ENCODE measurements around the gene PCNA.
"Not testable (repeated sequence)": the region's sequence is repeated elsewhere in the genome, so short reads cannot be mapped to it uniquely, and the experiment has no call there.

The PCNA gene

DNA sequence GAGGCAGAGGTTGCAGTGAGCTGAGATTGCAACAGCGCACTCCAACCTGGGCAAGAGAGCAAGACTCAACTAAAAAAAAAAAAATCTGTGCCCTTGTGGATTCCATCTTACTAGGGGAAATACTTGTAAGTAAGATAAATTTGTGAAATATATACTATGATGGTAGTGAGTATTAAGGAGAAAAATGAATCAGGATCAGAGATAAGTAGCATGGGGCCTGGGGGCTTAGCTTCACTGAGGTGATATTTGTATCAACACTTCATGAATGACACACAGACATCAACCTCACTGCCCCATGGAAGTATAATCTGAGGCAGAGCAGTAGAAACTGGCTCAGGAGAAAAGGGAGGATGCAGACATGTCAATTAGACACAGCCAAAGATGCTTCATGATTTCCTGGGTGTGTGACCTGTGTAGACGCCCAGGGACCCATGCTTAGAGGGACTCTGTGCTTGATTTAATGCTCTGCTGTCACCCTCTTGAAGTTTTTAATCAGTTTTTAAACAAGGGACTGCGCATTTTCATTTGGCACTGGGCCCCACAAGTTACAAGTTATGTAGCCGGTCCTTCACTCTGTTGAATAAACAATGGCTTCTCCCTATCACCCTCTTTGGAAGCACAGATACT is 41.9 kb downstream of the PCNA start:
- no peaks in the 10 kb centered on the region for H4K20me1 ChIP-seq (ENCODE audit: control insufficient read depth, insufficient read depth, low read depth, low read length)
- peak overlapping the region; percentile 61 for H3K4me2 ChIP-seq (ENCODE audit: low read length)
- no peaks in the 10 kb centered on the region for H3K9me2 ChIP-seq (replicated peaks; ENCODE audit: control insufficient read depth, low read length)
- no peaks in the 10 kb centered on the region for H3K27me3 ChIP-seq (ENCODE audit: control insufficient read depth, low read length)
- peaks cover 10% of the 10 kb centered on the region for H3F3A ChIP-seq (ENCODE audit: control insufficient read depth, insufficient read depth)
- H3K36me3 ChIP-seq (ENCODE audit: control insufficient read depth, low read length), result no peaks in the 10 kb centered on the region
- TF ChIP-seq EZH2phosphoT487 (IDR thresholded peaks at IDR 0.05; ENCODE audit: borderline replicate concordance, low read length), result no peak
- no peak for TF ChIP-seq CTCF (IDR thresholded peaks at IDR 0.05; ENCODE audit: low read depth, low read length, poor library complexity, severe bottlenecking)
- H3K9me3 ChIP-seq (ENCODE audit: control insufficient read depth, insufficient read depth, low read length), result no peaks in the 10 kb centered on the region
- H3K4me1 ChIP-seq (ENCODE audit: control insufficient read depth, low read length), result peaks cover 53% of the 10 kb centered on the region
- peak overlapping the region; percentile 48 for H3K27ac ChIP-seq (ENCODE audit: low read depth, low read length)
- peak overlapping the region; percentile 45 for H3K4me3 ChIP-seq (ENCODE audit: low read length)
- H3K79me2 ChIP-seq (ENCODE audit: control insufficient read depth, low read length), result no peaks in the 10 kb centered on the region

DNA sequence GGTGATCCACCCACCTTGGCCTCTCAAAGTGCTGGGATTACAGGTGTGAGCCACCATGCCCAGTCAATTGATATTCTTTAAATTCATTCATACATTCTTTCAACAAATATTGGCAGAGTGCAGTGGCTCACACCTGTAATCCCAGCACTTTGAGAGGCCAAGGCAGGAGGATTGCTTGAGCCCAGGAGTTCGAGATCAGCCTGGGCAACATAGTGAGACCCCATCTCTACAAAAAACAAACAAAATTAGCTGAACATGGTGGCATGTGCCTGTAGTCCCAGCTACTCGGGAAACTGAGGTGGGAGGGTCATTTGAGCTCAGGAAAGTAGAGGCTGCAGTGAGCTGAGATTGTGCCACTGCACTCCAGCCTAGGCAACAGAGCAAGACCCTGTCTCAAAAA is 42.8 kb downstream of the PCNA start:
- not testable (repeated sequence) for H3K79me2 ChIP-seq (ENCODE audit: control insufficient read depth, low read length); H3K4me3 ChIP-seq (ENCODE audit: low read length); H3K4me2 ChIP-seq (ENCODE audit: low read length); H3K9me3 ChIP-seq (ENCODE audit: control insufficient read depth, insufficient read depth, low read length); H3K9me2 ChIP-seq (replicated peaks; ENCODE audit: control insufficient read depth, low read length); H3K36me3 ChIP-seq (ENCODE audit: control insufficient read depth, low read length); H3K27me3 ChIP-seq (ENCODE audit: control insufficient read depth, low read length); H4K20me1 ChIP-seq (ENCODE audit: control insufficient read depth, insufficient read depth, low read depth, low read length); H3K27ac ChIP-seq (ENCODE audit: low read depth, low read length)
- peaks cover 50% of the 10 kb centered on the region for H3K4me1 ChIP-seq (ENCODE audit: control insufficient read depth, low read length)
- peaks cover 10% of the 10 kb centered on the region for H3F3A ChIP-seq (ENCODE audit: control insufficient read depth, insufficient read depth)

DNA sequence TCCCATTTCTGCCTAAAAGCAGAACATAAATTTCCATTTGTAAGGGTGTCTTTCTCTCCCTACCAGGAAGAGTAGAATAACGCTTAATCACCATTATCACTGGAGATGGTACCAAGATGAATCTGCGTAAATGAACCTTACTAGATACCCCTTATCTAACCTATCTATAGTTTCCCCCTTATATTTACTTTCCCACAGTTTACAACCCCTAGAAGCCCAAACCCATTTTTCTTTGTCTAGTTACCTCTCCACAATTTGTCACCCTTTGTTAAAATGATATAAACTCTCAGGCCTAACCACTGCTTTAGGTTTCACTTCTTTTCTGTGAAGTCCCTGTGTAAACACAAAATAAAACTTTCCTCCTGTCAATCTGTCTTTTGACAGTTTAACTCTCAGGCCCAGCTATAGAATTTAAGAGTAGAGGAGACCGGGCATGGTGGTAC is 45.5 kb downstream of the PCNA start:
- TF ChIP-seq CTCF (IDR thresholded peaks at IDR 0.05; ENCODE audit: low read depth, low read length, poor library complexity, severe bottlenecking), result no peak
- no peak for TF ChIP-seq EZH2phosphoT487 (IDR thresholded peaks at IDR 0.05; ENCODE audit: borderline replicate concordance, low read length)
- H3K4me2 ChIP-seq (ENCODE audit: low read length), result no peak overlapping the region
- no peaks in the 10 kb centered on the region for H3K27me3 ChIP-seq (ENCODE audit: control insufficient read depth, low read length)
- H4K20me1 ChIP-seq (ENCODE audit: control insufficient read depth, insufficient read depth, low read depth, low read length), result no peaks in the 10 kb centered on the region
- peaks cover 6% of the 10 kb centered on the region for H3F3A ChIP-seq (ENCODE audit: control insufficient read depth, insufficient read depth)
- H3K9me2 ChIP-seq (replicated peaks; ENCODE audit: control insufficient read depth, low read length), result no peaks in the 10 kb centered on the region
- H3K79me2 ChIP-seq (ENCODE audit: control insufficient read depth, low read length), result no peaks in the 10 kb centered on the region
- H3K36me3 ChIP-seq (ENCODE audit: control insufficient read depth, low read length), result no peaks in the 10 kb centered on the region
- no peak overlapping the region for H3K4me3 ChIP-seq (ENCODE audit: low read length)
- no peaks in the 10 kb centered on the region for H3K9me3 ChIP-seq (ENCODE audit: control insufficient read depth, insufficient read depth, low read length)
- H3K27ac ChIP-seq (ENCODE audit: low read depth, low read length), result no peak overlapping the region
- H3K4me1 ChIP-seq (ENCODE audit: control insufficient read depth, low read length), result peaks cover 24% of the 10 kb centered on the region

GRCh38 chr20:5073660-5074231 is 46.0 kb downstream of the PCNA start:
- H3K27me3 ChIP-seq (ENCODE audit: control insufficient read depth, low read length), result no peaks in the 10 kb centered on the region
- peaks cover 19% of the 10 kb centered on the region for H3K4me1 ChIP-seq (ENCODE audit: control insufficient read depth, low read length)
- H3K36me3 ChIP-seq (ENCODE audit: control insufficient read depth, low read length), result no peaks in the 10 kb centered on the region
- H3K4me2 ChIP-seq (ENCODE audit: low read length), result no peak overlapping the region
- no peaks in the 10 kb centered on the region for H3K79me2 ChIP-seq (ENCODE audit: control insufficient read depth, low read length)
- H3K4me3 ChIP-seq (ENCODE audit: low read length), result no peak overlapping the region
- no peaks in the 10 kb centered on the region for H3K9me2 ChIP-seq (replicated peaks; ENCODE audit: control insufficient read depth, low read length)
- no peak overlapping the region for H3K27ac ChIP-seq (ENCODE audit: low read depth, low read length)
- no peaks in the 10 kb centered on the region for H3K9me3 ChIP-seq (ENCODE audit: control insufficient read depth, insufficient read depth, low read length)
- H4K20me1 ChIP-seq (ENCODE audit: control insufficient read depth, insufficient read depth, low read depth, low read length), result no peaks in the 10 kb centered on the region
- H3F3A ChIP-seq (ENCODE audit: control insufficient read depth, insufficient read depth), result peaks cover 6% of the 10 kb centered on the region
- TF ChIP-seq CTCF (IDR thresholded peaks at IDR 0.05; ENCODE audit: low read depth, low read length, poor library complexity, severe bottlenecking), result no peak
- no peak for TF ChIP-seq EZH2phosphoT487 (IDR thresholded peaks at IDR 0.05; ENCODE audit: borderline replicate concordance, low read length)

All from DOHH2 (cell line).